NCI-H1092 treated with DMSO at 0.1 percent for 48 hours (cell line): ENCODE measurements around the gene LGALS12.
A peak's percentile ranks its signal among the peaks of the same experiment; 100 is the strongest.
"Not testable (repeated sequence)": the region's sequence is repeated elsewhere in the genome, so short reads cannot be mapped to it uniquely, and the experiment has no call there.

ENCODE experiments used
- DNase-seq: peaks from one replicate; lab custom pipeline; 2025; lab: John Stamatoyannopoulos, UW

Gene LGALS12

GRCh38 chr11:63504933-63505586, 824 bp upstream of the LGALS12 start:
- no peak for DNase-seq

GRCh38 chr11:63506876-63507275, 992 bp downstream of the LGALS12 start:
- no peak for DNase-seq

GRCh38 chr11:63507511-63507910, 1.6 kb downstream of the LGALS12 start:
- no peak for DNase-seq

- DNase-seq: peak; percentile 26
Observed at GRCh38 chr11:63508009-63508408, 2.1 kb downstream of the LGALS12 start.

- DNase-seq: no peak
Observed at GRCh38 chr11:63508745-63509144, 2.9 kb downstream of the LGALS12 start.

GRCh38 chr11:63510360-63511047, 4.6 kb downstream of the LGALS12 start:
- no peak for DNase-seq

- DNase-seq: no peak
Observed at GRCh38 chr11:63511048-63511748, 5.3 kb downstream of the LGALS12 start.

- DNase-seq: no peak
Observed at GRCh38 chr11:63512816-63513215, 6.9 kb downstream of the LGALS12 start.

- DNase-seq: no peak
Observed at GRCh38 chr11:63516109-63516508, 10.2 kb downstream of the LGALS12 start.

- DNase-seq: no peak
Observed at GRCh38 chr11:63517156-63517555, 11.3 kb downstream of the LGALS12 start.

GRCh38 chr11:63518548-63518947, 12.7 kb downstream of the LGALS12 start:
- DNase-seq: no peak

GRCh38 chr11:63520606-63521170, 14.8 kb downstream of the LGALS12 start:
- DNase-seq: no peak

- no peak for DNase-seq
Observed at GRCh38 chr11:63521896-63522295, 16.0 kb downstream of the LGALS12 start.

GRCh38 chr11:63523151-63523550, 17.3 kb downstream of the LGALS12 start:
- no peak for DNase-seq

GRCh38 chr11:63527667-63528066, 21.8 kb downstream of the LGALS12 start:
- no peak for DNase-seq

- not testable (repeated sequence) for DNase-seq
Observed at GRCh38 chr11:63528156-63528555, 22.3 kb downstream of the LGALS12 start.

- not testable (repeated sequence) for DNase-seq
Observed at GRCh38 chr11:63528729-63529278, 22.9 kb downstream of the LGALS12 start.

- DNase-seq: not testable (repeated sequence)
Observed at GRCh38 chr11:63529373-63529772, 23.5 kb downstream of the LGALS12 start.

- DNase-seq: no peak
Observed at GRCh38 chr11:63530021-63530420, 24.1 kb downstream of the LGALS12 start.

GRCh38 chr11:63531074-63531792, 25.3 kb downstream of the LGALS12 start:
- not testable (repeated sequence) for DNase-seq

- no peak for DNase-seq
Observed at GRCh38 chr11:63532117-63532516, 26.2 kb downstream of the LGALS12 start.
